HepG2 (cell line): ENCODE measurements around the gene DCUN1D2. TPM values are rescaled to one million over a fixed set of nuclear protein-coding genes. Genes with fewer than 3 reads are reported as not detected.

Experiments used
- ATAC-seq: fragments of 200-7000 bp; cut with Tn5 transposase; 3 replicates; pipeline ENCODE4 v1.9.1; 2020; ENCODE audit warnings: mild to moderate bottlenecking, moderate library complexity
- BruUV-seq: library from RNA; stranded (reverse); fragments of 400-500 nt; replicated peaks from 2 replicates; lab custom pipeline; 2021; lab: Mats Ljungman, UMichigan
- CTCF ChIA-PET: fragments of 300-600 bp; formaldehyde crosslinking; extraction: SDS; loops from one replicate; lab custom pipeline; 2021; ENCODE audit warnings: low total read pairs, inconsistent platforms, low intra/inter-chr PET ratio; lab: Yijun Ruan, JAX
- POLR2A ChIA-PET: fragments of 350-600 bp; sonication (Branson Sonifier 250); formaldehyde crosslinking; loops from one replicate; lab custom pipeline; 2020; ENCODE audit warnings: antibody characterized with exemption, inconsistent platforms; lab: Yijun Ruan, JAX
- DNase-seq: peaks from one replicate; pipeline ENCODE4 v3.0.0-alpha.2; 2015; ENCODE audit warnings: low spot score
- FAIRE-seq: peaks from 3 replicates; lab custom pipeline; 2011; peaks lifted over from hg19 to GRCh38; lab: Jason Lieb, UNC
- H2AFZ ChIP-seq: one replicate; pipeline ENCODE4 v1.6.1; 2011; ENCODE audit warnings: low read length, inconsistent platforms
- H3K27ac ChIP-seq: fragments of 300-600 bp; 3 replicates; pipeline ENCODE4 v1.8.0; 2011; ENCODE audit warnings: mixed run types, mild to moderate bottlenecking, mixed read lengths, low read length, inconsistent platforms; ENCODE audit not compliant: insufficient read depth; ENCODE audit errors: extremely low read length
- H3K27me3 ChIP-seq, 2 experiments: fragments of 200-600 bp in 1 of 2; 2 replicates in 1 of 2; 3 replicates in 1 of 2; pipeline versions ENCODE4 v1.6.0 to v1.8.0; 2011; ENCODE audit warnings: low read length in 2 of 2, mild to moderate bottlenecking in 2 of 2, moderate library complexity in 2 of 2, inconsistent platforms in 1 of 2; ENCODE audit not compliant: insufficient read depth in 2 of 2, control insufficient read depth in 1 of 2
- H3K36me3 ChIP-seq, 2 experiments: fragments of 200-600 bp in 1 of 2; replicated peaks in 1 of 2; 2 replicates in 1 of 2; 3 replicates in 1 of 2; pipeline versions ENCODE4 v1.5.1 to v1.8.0; 2011; ENCODE audit warnings: low read length in 2 of 2, inconsistent platforms in 1 of 2; ENCODE audit not compliant: insufficient read depth in 2 of 2, control insufficient read depth in 1 of 2
- H3K4me1 ChIP-seq: 2 replicates; pipeline ENCODE4 v1.5.1; 2012; ENCODE audit warnings: low read length, inconsistent platforms; ENCODE audit not compliant: insufficient read depth
- H3K4me2 ChIP-seq: 2 replicates; pipeline ENCODE4 v1.6.0; 2011; ENCODE audit warnings: low read depth, low read length, inconsistent platforms
- H3K4me3 ChIP-seq, 3 experiments: fragments of 200-600 bp in 1 of 3; sonication (generic), shearing (Covaris generic) in 1 of 3; replicated peaks in 1 of 3; 2 replicates each; pipeline ENCODE4 v1.5.1; 2011 to 2016; ENCODE audit warnings: low read length in 3 of 3, inconsistent platforms in 2 of 3, low read depth in 2 of 3, mild to moderate bottlenecking in 2 of 3, control low read depth in 1 of 3, mixed read lengths in 1 of 3; ENCODE audit not compliant: insufficient read depth in 1 of 3
- H3K79me2 ChIP-seq: one replicate; pipeline ENCODE4 v1.6.1; 2011; ENCODE audit warnings: low read length, inconsistent platforms; ENCODE audit not compliant: insufficient read depth
- H3K9ac ChIP-seq: 2 replicates; pipeline ENCODE4 v1.6.0; 2011; ENCODE audit warnings: mild to moderate bottlenecking, low read depth, low read length, inconsistent platforms; ENCODE audit not compliant: insufficient read depth
- H3K9me3 ChIP-seq: 2 replicates; pipeline ENCODE4 v1.5.1; 2012; ENCODE audit warnings: mild to moderate bottlenecking, low read length
- H4K20me1 ChIP-seq: 2 replicates; pipeline ENCODE4 v1.6.0; 2011; ENCODE audit warnings: inconsistent platforms, mild to moderate bottlenecking, low read length, moderate library complexity; ENCODE audit not compliant: insufficient read depth
- CBX5 ChIP-seq: sonication (generic); formaldehyde crosslinking; IDR thresholded peaks from 2 replicates; pipeline ENCODE4 v1.4.0; 2020; ENCODE audit warnings: missing genetic modification reagents, borderline replicate concordance
- MAFG ChIP-seq: sonication (generic); formaldehyde crosslinking; IDR thresholded peaks from 2 replicates; pipeline ENCODE4 v1.5.1; 2020; ENCODE audit warnings: mild to moderate bottlenecking, missing genetic modification reagents
- MED8 ChIP-seq: sonication (generic); formaldehyde crosslinking; IDR thresholded peaks from 2 replicates; pipeline ENCODE4 v1.8.1; 2023; ENCODE audit warnings: mild to moderate bottlenecking, missing genetic modification reagents; ENCODE audit not compliant: insufficient replicate concordance
- MYC ChIP-seq: sonication (generic); formaldehyde crosslinking; IDR thresholded peaks from 2 replicates; pipeline ENCODE4 v1.9.0; 2021; ENCODE audit warnings: missing genetic modification reagents, borderline replicate concordance
- RAD51 ChIP-seq: fragments of 450-650 bp; IDR thresholded peaks from 2 replicates; pipeline ENCODE4 v1.6.1; 2016; ENCODE audit warnings: borderline replicate concordance
- SMARCC2 ChIP-seq: fragments of 450-650 bp; IDR thresholded peaks from 2 replicates; pipeline ENCODE4 v1.6.1; 2017; ENCODE audit warnings: antibody characterized with exemption, mild to moderate bottlenecking
- TBX2 ChIP-seq: sonication (generic); formaldehyde crosslinking; IDR thresholded peaks from 2 replicates; pipeline ENCODE4 v1.5.0; 2020; ENCODE audit warnings: missing genetic modification reagents, mild to moderate bottlenecking, borderline replicate concordance
- ZNF230 ChIP-seq: sonication (generic); formaldehyde crosslinking; IDR thresholded peaks from 2 replicates; pipeline ENCODE4 v1.4.0; 2020; ENCODE audit warnings: mild to moderate bottlenecking, missing genetic modification reagents
- ZNF33B ChIP-seq: sonication (generic); formaldehyde crosslinking; IDR thresholded peaks from 2 replicates; pipeline ENCODE4 v1.5.1; 2020; ENCODE audit warnings: mild to moderate bottlenecking, missing genetic modification reagents
- ZNF432 ChIP-seq: sonication (generic); formaldehyde crosslinking; IDR thresholded peaks from 2 replicates; pipeline ENCODE4 v1.5.0; 2020; ENCODE audit warnings: missing genetic modification reagents, mild to moderate bottlenecking, borderline replicate concordance
- WGBS: methylation state at CpG from one replicate; pipeline ENCODE4 v1.1.6; 2017; ENCODE audit warnings: low lambda C conversion rate; 5-methylcytosine and 5-hydroxymethylcytosine counted together
- in situ Hi-C: cut with HindIII; loops from 2 replicates; pipeline ENCODE4 v1.10.0; 2017; ENCODE audit warnings: low pct_unique_long_range_greater_than_20kb; ENCODE audit not compliant: extremely low pct_ligation_motif_present
- intact Hi-C: fragments of 100-400 bp; cut with micrococcal nuclease; formaldehyde crosslinking; loops from one replicate; pipeline ENCODE4 v1.10.0; 2022; ENCODE audit not compliant: unreplicated experiment
- polyA plus RNA-seq, 8 experiments: library from polyadenylated mRNA; depleted of rRNA in 3 of 8; stranded (reverse) in 7 of 8; unstranded in 1 of 8; fragments of >200 nt; fragmentation: Illumina TruSeq in 4 of 8; extraction: Trizol in 4 of 8; gene quantifications; 2 replicates each; pipeline versions ENCODE4 v1.2.1 to v1.2.3, GENCODE V29; 2011 to 2016; ENCODE audit warnings: low read depth in 4 of 8, missing spikeins in 1 of 8, mixed read lengths in 1 of 8; ENCODE audit not compliant: insufficient read depth in 1 of 8
- total RNA-seq, 5 experiments: library from RNA; depleted of rRNA; stranded (reverse); fragments of >200 nt; fragmentation: Illumina TruSeq; extraction: Trizol; gene quantifications; 2 replicates each; pipeline ENCODE4 v1.2.3, GENCODE V29; 2016; ENCODE audit warnings: low read depth in 1 of 5
- TF ChIP-seq, protein P1 (sequence below): sonication (generic); formaldehyde crosslinking; IDR thresholded peaks from 2 replicates; pipeline ENCODE4 v1.8.0; 2022; ENCODE audit warnings: missing genetic modification reagents, mild to moderate bottlenecking, borderline replicate concordance
- TF ChIP-seq, protein P2 (sequence below): sonication (generic); formaldehyde crosslinking; IDR thresholded peaks from 2 replicates; pipeline ENCODE4 v1.5.1; 2020; ENCODE audit warnings: mild to moderate bottlenecking, missing genetic modification reagents, moderate library complexity

DCUN1D2 gene
- total and polyA plus RNA-seq, 2 of the 13 experiments (the other 11 are each of a cell fraction or from before 2014, with no cell fraction given), result 9.1 to 9.6 TPM

DNA sequence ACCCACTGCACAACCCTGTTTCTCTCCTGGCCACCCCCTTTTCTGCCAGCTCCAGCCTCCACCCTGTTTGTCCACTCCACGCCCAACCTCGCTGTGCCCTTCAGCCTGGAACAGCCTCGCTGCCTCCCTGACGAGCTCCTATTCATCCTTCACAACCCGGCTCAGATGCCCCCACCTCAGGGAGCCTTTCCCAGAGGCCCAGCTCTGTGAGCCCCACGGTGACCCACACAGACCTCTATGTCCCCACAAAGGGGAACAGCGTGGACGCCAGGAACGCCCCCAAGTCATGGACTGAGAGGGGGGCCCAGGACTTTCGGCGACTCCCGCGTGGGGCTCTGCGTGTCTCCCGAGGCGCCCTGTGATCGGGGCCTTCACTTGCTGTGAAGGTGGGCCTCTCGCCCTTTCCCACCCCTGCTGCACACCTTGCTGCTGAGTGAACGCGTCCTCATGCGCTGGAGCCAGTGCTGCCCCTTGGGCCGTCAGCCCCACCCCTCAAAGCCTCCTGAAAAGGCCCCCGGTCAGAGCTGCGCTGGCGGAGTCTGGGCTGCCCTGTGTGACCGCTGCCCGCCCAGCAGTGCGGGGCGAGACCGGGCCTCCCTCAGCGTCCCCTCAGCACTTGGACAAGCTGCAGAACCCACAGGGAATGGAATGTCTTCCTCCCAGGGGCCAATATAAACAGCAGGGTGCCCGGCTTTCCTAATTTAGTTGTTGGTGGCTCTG, 77.2 kb downstream of the DCUN1D2 start:
- peak; percentile 22 for ATAC-seq
- CTCF ChIA-PET, result no interaction called here

More for the DNA sequence above, 77.2 kb downstream of the DCUN1D2 start:
- POLR2A ChIA-PET, result no interaction called here
- no peaks in the 10 kb centered on the region for H4K20me1 ChIP-seq
- WGBS, result 58% methylated on average over 15 of the region's 32 CpGs
- no peak overlapping the region for H3K9ac ChIP-seq
- peak overlapping the region in 1 of 3 experiments; percentile 37; a peak in 1 of 6 replicates for H3K4me3 ChIP-seq
- no TSS peak for BruUV-seq
- H2AFZ ChIP-seq, result no peak overlapping the region
- no peaks in the 10 kb centered on the region for H3K79me2 ChIP-seq
- no peaks in the 10 kb centered on the region for H3K36me3 ChIP-seq
- no peak for TF ChIP-seq ZNF432
- TF ChIP-seq, protein P1, sequence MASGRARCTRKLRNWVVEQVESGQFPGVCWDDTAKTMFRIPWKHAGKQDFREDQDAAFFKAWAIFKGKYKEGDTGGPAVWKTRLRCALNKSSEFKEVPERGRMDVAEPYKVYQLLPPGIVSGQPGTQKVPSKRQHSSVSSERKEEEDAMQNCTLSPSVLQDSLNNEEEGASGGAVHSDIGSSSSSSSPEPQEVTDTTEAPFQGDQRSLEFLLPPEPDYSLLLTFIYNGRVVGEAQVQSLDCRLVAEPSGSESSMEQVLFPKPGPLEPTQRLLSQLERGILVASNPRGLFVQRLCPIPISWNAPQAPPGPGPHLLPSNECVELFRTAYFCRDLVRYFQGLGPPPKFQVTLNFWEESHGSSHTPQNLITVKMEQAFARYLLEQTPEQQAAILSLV (CRISPR knock-in tag), result peak; percentile 35; the same call in 1 of the 2 replicates
- no peak for TF ChIP-seq ZNF33B
- TF ChIP-seq, protein P2, sequence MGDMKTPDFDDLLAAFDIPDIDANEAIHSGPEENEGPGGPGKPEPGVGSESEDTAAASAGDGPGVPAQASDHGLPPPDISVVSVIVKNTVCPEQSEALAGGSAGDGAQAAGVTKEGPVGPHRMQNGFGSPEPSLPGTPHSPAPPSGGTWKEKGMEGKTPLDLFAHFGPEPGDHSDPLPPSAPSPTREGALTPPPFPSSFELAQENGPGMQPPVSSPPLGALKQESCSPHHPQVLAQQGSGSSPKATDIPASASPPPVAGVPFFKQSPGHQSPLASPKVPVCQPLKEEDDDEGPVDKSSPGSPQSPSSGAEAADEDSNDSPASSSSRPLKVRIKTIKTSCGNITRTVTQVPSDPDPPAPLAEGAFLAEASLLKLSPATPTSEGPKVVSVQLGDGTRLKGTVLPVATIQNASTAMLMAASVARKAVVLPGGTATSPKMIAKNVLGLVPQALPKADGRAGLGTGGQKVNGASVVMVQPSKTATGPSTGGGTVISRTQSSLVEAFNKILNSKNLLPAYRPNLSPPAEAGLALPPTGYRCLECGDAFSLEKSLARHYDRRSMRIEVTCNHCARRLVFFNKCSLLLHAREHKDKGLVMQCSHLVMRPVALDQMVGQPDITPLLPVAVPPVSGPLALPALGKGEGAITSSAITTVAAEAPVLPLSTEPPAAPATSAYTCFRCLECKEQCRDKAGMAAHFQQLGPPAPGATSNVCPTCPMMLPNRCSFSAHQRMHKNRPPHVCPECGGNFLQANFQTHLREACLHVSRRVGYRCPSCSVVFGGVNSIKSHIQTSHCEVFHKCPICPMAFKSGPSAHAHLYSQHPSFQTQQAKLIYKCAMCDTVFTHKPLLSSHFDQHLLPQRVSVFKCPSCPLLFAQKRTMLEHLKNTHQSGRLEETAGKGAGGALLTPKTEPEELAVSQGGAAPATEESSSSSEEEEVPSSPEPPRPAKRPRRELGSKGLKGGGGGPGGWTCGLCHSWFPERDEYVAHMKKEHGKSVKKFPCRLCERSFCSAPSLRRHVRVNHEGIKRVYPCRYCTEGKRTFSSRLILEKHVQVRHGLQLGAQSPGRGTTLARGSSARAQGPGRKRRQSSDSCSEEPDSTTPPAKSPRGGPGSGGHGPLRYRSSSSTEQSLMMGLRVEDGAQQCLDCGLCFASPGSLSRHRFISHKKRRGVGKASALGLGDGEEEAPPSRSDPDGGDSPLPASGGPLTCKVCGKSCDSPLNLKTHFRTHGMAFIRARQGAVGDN, result 0 out of 2 replicates have a peak, but pooled peaks have one; percentile 13
- TF ChIP-seq SMARCC2, result no peak
- no peak for TF ChIP-seq MED8 (CRISPR knock-in tag)
- no peak for TF ChIP-seq CBX5 (CRISPR knock-in tag)
- TF ChIP-seq MAFG (CRISPR knock-in tag), result no peak
- no peak for TF ChIP-seq TBX2
- no peak for TF ChIP-seq ZNF230
- TF ChIP-seq RAD51, result no peak
- TF ChIP-seq MYC (CRISPR knock-in tag), result no peak
- no peak overlapping the region for H3K27ac ChIP-seq
- H3K9me3 ChIP-seq, result no peaks in the 10 kb centered on the region
- in situ Hi-C loops (no loop called here), intact Hi-C loops (no loop called here)
- H3K4me1 ChIP-seq, result peaks cover 18% of the 10 kb centered on the region
- peaks cover 16 to 75% of the 10 kb centered on the region in 2 experiments for H3K27me3 ChIP-seq
- no peak for FAIRE-seq
- peak overlapping the region; percentile 55 for H3K4me2 ChIP-seq
- no peak for DNase-seq
